ENCODE data around the gene ABTB1.

Gene ABTB1

GRCh38 chr3:127686512-127686894 is 13.8 kb downstream of the ABTB1 start:
- Histone ChIP-seq H3K27ac (ENCODE audit: extremely low read depth, low read depth, low read length) (no peak overlapping the region), H3K4me1 (ENCODE audit: control insufficient read depth, insufficient read depth, low read length) (no peaks in the 10 kb centered on the region), H3K9me3 (ENCODE audit: control insufficient read depth, insufficient read depth, low read depth, low read length) (no peaks in the 10 kb centered on the region), H3K4me3 (ENCODE audit: low read depth, low read length) (no peak overlapping the region), H3K36me3 (ENCODE audit: control insufficient read depth in 2 of 2, insufficient read depth in 1 of 2, low read length in 2 of 2) (no peaks in the 10 kb centered on the region)
- POLR2A ChIA-PET, result no interaction called here
- TF ChIP-seq ZNF366 (tag by site-specific recombination; conservative IDR thresholded peaks at IDR 0.05) (peak; percentile 54), ZSCAN4 (tag by site-specific recombination; IDR thresholded peaks at IDR 0.05) (no peak)
- CTCF ChIA-PET, result no interaction called here

DNA sequence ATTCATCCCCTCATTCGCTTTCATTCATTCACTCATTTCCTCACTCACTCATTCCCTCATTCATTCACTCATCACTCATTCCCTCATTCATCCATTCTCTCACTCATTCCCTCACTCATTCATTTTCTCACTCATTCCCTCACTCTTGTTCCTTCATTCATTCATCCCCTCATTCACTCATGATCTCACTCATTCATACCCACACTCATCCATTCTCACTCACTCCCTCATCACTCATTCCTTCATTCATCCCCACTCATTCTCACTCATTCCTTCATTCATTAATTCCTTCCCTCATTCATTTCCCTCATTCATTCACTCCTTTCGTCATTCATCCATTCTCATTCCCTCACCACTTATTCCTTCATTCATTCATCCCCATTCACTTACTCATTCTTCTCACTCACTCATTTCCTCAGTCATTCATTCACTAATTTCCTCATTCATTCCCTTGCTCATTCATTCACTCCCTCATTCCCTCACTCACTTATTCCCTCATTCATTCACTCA is 14.5 kb downstream of the ABTB1 start:
- POLR2A ChIA-PET, result no interaction called here
- no peak overlapping the region for H3K27ac ChIP-seq (ENCODE audit: extremely low read depth, low read depth, low read length)
- H3K4me3 ChIP-seq (ENCODE audit: low read depth, low read length), result no peak overlapping the region
- TF ChIP-seq, protein P1, sequence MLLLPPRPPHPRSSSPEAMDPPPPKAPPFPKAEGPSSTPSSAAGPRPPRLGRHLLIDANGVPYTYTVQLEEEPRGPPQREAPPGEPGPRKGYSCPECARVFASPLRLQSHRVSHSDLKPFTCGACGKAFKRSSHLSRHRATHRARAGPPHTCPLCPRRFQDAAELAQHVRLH (tag by site-specific recombination; IDR thresholded peaks at IDR 0.05), result 0 out of 2 replicates have a peak, but pooled peaks have one; percentile 10
- 0 out of 2 replicates have a peak, but pooled peaks have one; percentile 63 for TF ChIP-seq ZNF24 (tag by site-specific recombination; IDR thresholded peaks at IDR 0.05)
- TF ChIP-seq PRDM1 (tag by site-specific recombination; IDR thresholded peaks at IDR 0.05), result 0 out of 2 replicates have a peak, but pooled peaks have one; percentile 5
- no peak for TF ChIP-seq ZNF112 (tag by site-specific recombination; IDR thresholded peaks at IDR 0.05)
- TF ChIP-seq ZNF366 (tag by site-specific recombination; conservative IDR thresholded peaks at IDR 0.05), result peak; percentile 82
- no peak for TF ChIP-seq ZFP37 (tag by site-specific recombination; IDR thresholded peaks at IDR 0.05)
- no peaks in the 10 kb centered on the region for H3K4me1 ChIP-seq (ENCODE audit: control insufficient read depth, insufficient read depth, low read length)
- no peaks in the 10 kb centered on the region for H3K9me3 ChIP-seq (ENCODE audit: control insufficient read depth, insufficient read depth, low read depth, low read length)
- CTCF ChIA-PET, result no interaction called here
- H3K36me3 ChIP-seq (ENCODE audit: control insufficient read depth in 2 of 2, insufficient read depth in 1 of 2, low read length in 2 of 2), result no peaks in the 10 kb centered on the region

DNA sequence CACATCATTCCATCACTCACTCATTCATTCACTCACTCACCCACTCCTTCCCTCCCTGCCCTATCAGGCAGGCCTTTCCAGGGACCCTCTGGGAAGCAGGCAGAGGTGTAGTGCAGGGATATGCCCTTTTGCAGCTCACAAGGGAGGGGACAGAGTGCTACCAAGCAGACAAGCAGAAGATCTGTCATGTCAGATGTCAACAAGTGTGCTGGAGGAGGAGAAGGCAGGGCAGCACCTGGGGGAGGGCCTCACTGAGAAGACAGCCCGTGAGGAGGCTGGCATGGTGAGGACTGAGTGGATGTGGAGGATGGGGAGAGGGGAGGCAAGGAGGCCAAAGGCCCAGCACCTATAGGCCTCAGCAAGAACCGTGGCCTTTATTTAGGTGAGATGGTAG is 15.3 kb downstream of the ABTB1 start:
- H3K9me3 ChIP-seq (ENCODE audit: control insufficient read depth, insufficient read depth, low read depth, low read length), result no peaks in the 10 kb centered on the region

DNA sequence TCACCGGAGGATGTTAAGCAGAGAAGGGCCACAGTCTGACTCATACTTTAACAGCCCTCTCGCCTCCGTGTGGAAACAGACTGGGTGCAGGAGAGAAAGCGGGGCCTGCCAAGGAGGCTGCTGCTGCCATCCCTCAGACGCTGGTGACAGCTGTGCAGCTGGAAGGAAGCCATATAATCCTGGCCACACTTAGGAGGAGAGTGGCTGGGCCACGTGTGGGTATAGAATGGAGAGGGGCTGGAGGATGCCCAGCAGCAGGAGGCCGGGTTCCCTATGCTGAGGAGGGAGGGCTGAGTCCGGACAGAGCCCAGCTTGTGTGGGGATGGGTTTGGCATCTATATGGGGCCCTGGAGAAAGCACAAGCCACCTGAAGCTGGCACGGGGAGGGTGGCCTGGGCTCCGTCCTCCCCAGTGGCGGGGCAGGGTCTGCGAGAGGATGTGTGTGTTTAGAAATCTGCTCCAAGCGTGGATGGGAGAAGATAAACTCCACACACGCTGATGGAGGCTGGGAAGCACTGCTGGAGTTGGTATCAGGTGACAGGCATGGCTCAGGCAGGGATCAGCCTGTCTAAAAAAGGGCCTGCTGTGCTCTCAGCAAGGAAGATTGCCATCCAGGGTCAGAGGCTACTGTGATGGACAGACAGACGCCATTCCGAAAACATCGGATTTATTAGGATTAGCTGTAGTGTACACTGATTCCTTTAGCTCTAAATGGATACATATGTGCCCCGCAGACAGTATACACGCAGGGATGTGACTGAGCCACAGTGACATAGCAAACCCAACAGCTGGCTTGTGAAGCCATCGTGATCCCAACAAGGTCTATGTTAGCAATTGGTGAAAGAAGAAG is 15.9 kb downstream of the ABTB1 start:
- Histone ChIP-seq H3K4me1 (ENCODE audit: control insufficient read depth, insufficient read depth, low read length) (no peaks in the 10 kb centered on the region), H3K9me3 (ENCODE audit: control insufficient read depth, insufficient read depth, low read depth, low read length) (no peaks in the 10 kb centered on the region), H3K4me3 (ENCODE audit: low read depth, low read length) (no peak overlapping the region), H3K36me3 (ENCODE audit: control insufficient read depth in 2 of 2, insufficient read depth in 1 of 2, low read length in 2 of 2) (no peaks in the 10 kb centered on the region), H3K27ac (ENCODE audit: extremely low read depth, low read depth, low read length) (no peak overlapping the region)
- POLR2A ChIA-PET, result no interaction called here
- CTCF ChIA-PET, result interaction anchor here (0.7 kb wide), 1 partner anchor 79 kb away, joined by 3 read pairs; no protein-coding TSS in a partner anchor
- TF ChIP-seq ZIC2 (tag by site-specific recombination; IDR thresholded peaks at IDR 0.05) (peak; percentile 79), ZNF335 (tag by site-specific recombination; conservative IDR thresholded peaks at IDR 0.05) (no peak)

More for the DNA sequence above, 15.3 kb downstream of the ABTB1 start:
- ChIA-PET CTCF (interaction anchor here (0.7 kb wide), 1 partner anchor 80 kb away, joined by 3 read pairs; no protein-coding TSS in a partner anchor), POLR2A (no interaction called here)
- Histone ChIP-seq H3K4me3 (ENCODE audit: low read depth, low read length) (no peak overlapping the region), H3K27ac (ENCODE audit: extremely low read depth, low read depth, low read length) (no peak overlapping the region), H3K4me1 (ENCODE audit: control insufficient read depth, insufficient read depth, low read length) (no peaks in the 10 kb centered on the region), H3K36me3 (ENCODE audit: control insufficient read depth in 2 of 2, insufficient read depth in 1 of 2, low read length in 2 of 2) (no peaks in the 10 kb centered on the region)
- TF ChIP-seq MZF1 (tag by site-specific recombination; IDR thresholded peaks at IDR 0.05; ENCODE audit: borderline replicate concordance), result no peak
- TF ChIP-seq ZNF776 (tag by site-specific recombination; IDR thresholded peaks at IDR 0.05; ENCODE audit: borderline replicate concordance), result no peak
- TF ChIP-seq, protein P2, sequence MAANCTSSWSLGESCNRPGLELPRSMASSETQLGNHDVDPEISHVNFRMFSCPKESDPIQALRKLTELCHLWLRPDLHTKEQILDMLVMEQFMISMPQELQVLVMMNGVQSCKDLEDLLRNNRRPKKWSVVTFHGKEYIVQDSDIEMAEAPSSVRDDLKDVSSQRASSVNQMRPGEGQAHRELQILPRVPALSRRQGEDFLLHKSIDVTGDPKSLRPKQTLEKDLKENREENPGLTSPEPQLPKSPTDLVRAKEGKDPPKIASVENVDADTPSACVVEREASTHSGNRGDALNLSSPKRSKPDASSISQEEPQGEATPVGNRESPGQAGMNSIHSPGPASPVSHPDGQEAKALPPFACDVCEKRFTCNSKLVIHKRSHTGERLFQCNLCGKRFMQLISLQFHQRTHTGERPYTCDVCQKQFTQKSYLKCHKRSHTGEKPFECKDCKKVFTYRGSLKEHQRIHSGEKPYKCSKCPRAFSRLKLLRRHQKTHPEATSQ (tag by site-specific recombination; IDR thresholded peaks at IDR 0.05), result no peak
- peak; percentile 59 for TF ChIP-seq SCRT2 (tag by site-specific recombination; IDR thresholded peaks at IDR 0.05)

Data from HEK293 (cell line).